ENCODE measurements around the gene SCUBE1.

DNA sequence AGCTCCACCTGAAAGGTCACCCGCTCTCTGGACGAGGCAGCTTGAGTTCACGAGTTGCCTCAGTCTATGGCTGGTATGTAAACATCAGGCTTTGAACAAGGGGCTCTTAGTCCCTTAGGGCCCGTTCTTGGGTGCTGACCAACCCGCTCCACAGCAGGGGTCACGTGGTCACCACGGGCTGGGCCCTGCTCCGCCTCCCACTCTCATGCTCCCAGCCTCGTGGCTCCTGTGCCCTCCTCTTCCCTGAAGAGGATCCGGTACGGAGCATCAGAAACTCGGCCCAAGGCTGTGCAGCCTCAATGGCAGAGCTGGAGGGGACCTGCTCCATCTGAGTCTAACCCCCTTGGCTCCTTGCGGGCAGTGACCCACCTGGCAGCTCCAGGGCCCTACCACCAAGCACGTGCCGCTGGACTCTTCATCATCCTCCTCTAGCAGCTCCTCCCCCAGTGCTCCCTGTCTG lies 102.0 kb downstream of the SCUBE1 start:
- TF ChIP-seq, protein P1, sequence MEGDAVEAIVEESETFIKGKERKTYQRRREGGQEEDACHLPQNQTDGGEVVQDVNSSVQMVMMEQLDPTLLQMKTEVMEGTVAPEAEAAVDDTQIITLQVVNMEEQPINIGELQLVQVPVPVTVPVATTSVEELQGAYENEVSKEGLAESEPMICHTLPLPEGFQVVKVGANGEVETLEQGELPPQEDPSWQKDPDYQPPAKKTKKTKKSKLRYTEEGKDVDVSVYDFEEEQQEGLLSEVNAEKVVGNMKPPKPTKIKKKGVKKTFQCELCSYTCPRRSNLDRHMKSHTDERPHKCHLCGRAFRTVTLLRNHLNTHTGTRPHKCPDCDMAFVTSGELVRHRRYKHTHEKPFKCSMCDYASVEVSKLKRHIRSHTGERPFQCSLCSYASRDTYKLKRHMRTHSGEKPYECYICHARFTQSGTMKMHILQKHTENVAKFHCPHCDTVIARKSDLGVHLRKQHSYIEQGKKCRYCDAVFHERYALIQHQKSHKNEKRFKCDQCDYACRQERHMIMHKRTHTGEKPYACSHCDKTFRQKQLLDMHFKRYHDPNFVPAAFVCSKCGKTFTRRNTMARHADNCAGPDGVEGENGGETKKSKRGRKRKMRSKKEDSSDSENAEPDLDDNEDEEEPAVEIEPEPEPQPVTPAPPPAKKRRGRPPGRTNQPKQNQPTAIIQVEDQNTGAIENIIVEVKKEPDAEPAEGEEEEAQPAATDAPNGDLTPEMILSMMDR (conservative IDR thresholded peaks at IDR 0.05; ENCODE audit: low read depth in 2 of 2), result no peak
- TF ChIP-seq EZH2 (IDR thresholded peaks at IDR 0.05; ENCODE audit: low read depth, unreplicated experiment), result no peak
- no peak for TF ChIP-seq POLR2AphosphoS5 (IDR thresholded peaks at IDR 0.05; ENCODE audit: low read depth)
- no peak for TF ChIP-seq EZH2phosphoT487 (IDR thresholded peaks at IDR 0.05; ENCODE audit: unreplicated experiment)
